Measurements from ENCODE around the gene NCS1.

NCS1 gene

DNA sequence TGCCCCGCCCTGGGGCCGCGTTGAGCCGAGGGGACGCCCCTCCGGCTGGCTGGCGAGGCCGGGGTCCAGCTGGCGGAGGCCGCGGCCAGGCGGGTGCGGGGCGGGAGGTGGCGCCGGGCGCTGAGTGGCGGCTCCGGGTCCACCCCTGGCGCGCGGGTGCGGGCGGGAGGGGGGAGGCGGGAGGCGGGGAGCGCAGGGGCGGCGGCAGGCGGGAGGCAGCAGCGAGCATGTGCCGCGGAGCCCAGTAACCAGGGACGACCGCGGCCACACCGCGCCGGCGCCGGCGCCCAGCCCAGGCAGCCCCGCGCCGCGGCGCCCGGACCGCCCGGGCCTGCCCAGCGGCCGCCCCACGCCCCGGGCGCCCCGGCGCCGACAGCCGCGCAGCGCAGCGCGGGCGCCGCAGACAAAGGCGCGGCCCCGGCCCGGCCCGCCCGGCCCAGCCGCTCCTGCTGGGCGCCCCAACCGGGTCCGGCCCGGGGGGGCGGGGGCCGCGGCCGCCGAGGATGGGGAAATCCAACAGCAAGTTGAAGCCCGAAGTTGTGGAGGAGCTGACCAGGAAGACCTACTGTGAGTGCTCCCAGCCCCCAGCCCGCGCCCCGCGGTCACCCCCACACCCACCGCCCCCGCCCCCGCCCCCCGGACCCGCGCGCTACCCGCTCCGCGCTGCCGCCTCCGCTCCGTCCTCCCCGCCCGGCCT lies at the start of gene NCS1:
NCS1 (plus strand) TSS at position 244 of the 697 bp plus-strand sequence; CDS start at position 504, 260 bp downstream.
- DNase-seq = peak in 1 of 2 experiments; percentile 78

DNA sequence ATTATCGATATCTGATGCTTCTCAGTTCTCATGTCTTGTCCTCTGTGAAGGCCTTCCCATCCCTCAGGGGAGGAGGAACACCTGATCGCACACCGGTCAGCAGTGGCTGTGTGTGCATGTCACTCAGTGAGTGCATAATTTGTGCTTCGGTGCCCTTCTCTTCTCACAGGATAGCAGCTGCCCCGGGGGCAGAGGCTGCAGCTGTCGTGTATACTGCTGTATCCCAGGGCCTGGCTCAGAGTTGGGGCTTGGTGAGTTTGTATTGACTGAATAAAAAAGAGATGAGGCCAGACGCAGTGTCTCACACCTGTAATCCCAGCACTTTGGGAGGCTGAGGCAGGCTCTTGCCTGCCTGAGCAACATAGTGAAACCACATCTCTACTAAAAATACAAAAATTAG lies 49.7 kb upstream of the NCS1 start:
- DNase-seq = no peak

DNA sequence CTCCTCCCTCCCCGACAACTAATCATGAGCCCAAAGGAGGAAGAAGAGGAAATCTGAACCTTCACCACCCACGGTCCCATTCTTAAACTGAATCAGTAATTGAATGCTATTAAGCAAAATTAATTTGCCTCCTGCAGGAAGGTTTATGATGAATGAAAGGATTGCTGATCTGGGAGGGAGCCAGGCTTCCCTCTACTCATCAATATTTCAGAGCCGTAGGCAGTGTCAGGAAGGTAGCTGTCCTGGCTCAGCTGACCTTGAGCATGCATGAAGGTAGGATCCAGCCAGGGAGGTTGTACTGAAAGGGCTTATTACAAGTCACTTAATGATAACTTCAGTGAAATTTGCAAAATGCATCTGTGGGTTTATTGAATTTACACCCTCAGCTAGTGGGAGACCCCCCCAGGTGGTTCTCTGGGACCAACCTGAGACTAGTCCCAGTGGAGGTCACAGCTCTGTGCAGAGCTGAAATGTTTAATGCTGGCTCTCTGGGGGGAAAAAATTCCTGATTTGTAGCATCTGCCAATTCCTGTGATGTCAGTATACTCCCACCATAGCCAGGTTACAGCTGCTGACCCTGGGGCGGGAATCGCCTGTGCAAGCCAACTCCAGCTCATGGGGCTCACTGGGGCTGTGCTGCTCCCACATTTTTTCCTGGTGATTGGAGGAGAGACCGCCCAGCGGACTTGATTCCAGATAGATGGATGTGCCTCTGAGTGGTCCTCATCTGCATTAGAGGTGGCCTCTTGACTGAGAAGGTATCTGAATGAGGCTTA lies 47.9 kb upstream of the NCS1 start:
- no peak for DNase-seq

DNA sequence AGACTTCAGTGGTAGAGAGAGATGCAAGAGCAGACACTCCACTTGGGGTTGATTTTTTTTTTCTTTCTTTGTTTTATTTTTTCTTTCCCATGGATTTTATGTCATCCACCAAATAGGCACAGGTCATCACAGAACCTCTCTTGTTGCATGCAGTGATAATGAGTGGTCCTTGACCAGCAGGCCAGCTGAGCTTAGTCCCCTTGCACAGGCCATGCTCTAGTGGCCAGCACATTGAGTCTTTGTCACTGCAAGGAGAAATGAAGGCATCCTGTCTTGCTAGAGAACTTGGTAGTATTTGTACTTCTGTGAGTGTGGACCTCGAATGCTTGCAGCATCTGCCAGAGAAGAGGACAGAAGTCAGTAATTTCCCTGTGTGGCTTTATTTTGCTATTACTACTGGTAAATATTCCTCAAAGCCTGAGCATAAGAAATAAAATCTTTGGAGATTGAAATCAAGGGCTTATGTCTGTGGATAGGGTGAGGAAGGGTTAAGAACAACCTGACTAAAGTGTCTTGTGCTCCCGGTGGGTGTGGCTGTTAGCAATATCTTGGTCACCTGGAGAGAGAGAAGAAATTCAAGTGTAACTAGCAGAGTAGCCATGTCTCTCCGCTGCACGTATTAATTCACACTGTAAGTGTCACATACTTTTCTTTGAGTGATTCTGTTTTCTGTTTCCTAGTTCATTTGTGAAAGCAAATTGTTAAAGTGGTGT lies 45.3 kb upstream of the NCS1 start:
- no peak for DNase-seq

DNA sequence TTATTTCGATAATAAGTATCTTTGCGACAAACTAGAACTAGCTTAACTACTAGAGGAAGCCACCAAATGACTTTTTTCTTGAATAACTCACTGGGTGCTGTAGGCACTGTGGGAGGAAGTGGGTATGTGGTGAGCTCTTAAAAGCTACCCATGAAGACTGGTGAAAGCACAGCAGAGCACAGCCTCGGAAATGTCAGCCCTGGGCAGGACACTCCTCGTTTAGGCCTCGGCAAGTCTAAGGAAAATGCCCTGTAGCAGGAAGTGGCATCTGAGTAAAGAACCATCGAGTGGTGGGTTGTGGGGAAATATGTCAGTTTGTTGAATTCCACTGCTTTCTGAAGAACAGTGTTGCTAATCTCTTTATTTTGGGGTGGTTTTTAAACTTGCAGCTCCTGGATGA lies 44.0 kb upstream of the NCS1 start:
- no peak for DNase-seq

DNA sequence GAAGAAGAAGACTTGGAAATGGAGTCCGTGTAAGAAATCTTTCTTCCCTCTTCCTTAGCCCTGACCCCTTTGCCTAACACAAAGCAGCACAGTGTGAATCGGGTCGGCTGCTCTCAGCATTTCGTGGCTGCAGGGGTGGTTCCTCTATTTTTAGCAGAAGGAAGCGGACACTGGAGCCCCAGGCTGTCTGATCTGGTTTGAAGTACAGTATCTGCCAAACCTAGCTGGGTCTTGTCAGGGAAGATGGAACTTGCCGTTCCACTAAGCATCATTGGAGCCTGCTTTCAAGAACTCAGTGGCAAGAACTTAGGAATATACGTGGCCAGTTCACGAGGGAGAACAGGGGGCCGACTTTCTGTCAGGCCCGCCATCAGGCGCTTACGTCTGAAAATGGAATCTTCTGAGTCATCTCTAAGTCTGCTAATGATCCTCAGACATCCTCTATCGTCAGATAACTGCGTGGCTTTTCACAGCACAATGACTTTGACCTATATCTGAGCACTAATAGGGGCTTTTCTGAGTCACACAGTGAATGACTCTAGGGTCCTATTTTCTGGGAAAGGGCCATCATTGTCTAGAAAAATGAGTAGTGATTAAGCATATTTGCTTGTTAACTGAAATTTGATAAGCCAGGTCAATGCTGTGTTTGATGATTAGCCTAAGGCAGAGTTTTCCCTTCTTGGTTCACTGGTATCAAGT lies 43.3 kb upstream of the NCS1 start:
- DNase-seq = no peak

DNA sequence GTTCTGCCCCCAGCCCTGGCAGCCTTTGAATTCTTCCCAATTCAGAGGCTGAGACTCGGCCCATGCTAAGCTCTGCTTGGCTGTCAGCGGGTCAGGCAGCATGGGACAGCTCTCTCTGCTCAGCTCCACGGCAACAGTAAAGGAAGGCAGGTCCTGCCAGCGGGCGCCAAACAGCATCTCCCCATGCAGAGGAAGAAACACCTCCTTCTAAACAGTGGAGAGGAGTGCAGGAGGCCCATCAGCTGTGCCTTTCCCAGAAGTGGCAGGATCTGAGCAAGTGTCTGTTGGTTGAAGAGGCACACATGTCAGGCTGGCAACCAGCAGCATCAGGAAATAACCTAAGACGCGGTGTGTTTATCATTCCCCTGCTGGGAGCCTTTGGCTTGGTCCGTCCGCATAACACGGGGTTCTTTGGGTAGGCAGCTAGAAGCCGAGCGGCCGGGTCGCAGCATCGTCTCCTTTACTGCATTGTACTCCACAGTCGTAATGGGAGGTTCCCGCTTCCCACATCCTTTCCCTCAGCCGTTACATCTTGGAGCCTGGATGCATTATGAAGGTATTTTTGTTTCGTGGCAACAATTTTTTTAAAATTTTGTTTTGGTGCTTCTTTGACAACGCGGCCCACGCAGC lies 42.7 kb upstream of the NCS1 start:
- DNase-seq = no peak

DNA sequence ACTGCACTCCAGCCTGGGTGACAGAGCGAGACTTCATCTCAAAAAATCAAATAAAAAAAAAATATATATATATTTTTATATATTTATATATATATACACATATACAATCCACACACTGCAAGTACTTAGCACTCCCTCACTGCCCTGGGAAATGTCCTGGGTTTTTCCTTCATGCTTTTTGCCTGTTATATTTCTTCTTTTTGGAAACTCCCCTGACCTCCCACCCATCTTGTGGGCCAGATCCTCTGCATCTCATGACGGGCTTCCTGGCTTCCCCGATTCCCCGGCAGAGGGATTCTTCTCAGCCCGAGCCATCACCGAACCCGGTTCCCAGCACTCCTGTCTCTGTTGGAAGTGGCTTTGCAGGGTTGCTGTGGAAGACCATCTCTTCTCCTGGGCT lies 39.5 kb upstream of the NCS1 start:
- no peak for DNase-seq

DNA sequence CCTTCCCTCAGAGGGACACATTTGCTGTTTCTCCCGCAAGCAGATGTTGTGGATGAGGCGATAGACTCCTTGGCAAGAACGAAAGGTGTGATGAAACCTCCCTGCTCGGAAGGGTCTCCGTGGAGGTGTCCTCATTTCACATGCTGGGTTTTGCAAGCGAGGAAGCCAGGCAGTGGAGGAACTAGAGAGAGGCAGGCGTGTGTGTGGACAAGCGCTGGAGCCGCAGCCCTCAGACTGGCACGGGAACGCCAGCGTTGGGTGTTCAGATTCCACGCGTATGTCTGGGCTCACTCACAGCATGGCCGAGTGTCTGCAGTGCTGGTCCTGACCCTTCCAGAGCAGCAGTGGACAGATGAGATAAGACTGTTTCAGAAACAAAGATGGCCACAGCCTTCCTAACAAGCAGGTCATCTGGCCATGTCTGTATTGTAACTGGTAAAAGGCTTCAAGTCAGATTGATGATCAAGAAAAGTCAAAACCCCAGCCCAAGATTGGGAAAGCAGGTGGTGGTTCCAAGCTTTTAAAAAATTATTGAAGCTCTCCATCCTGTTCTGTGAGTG lies 35.0 kb upstream of the NCS1 start:
- no peak for DNase-seq

DNA sequence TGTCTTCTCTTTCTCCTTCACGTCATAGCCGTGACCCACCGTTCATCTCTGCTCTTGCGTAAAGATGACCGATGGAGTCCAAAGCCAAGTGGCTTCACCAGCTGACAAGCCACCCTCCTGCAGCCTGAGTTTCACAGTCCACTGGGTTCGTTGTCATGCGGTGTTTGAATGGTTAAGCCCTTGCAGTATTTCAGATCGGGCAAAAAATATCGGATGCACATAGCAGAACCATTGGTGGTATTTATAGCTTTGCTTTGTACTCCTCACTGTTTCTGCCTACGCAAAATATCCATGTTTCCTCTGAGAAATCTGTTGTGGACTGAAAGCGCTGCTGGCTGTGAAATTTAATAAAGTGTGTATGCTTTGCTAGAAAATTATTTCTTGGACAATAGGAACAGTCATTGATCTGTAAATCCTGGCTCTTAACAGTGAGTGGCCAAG lies 34.5 kb upstream of the NCS1 start:
- no peak for DNase-seq

DNA sequence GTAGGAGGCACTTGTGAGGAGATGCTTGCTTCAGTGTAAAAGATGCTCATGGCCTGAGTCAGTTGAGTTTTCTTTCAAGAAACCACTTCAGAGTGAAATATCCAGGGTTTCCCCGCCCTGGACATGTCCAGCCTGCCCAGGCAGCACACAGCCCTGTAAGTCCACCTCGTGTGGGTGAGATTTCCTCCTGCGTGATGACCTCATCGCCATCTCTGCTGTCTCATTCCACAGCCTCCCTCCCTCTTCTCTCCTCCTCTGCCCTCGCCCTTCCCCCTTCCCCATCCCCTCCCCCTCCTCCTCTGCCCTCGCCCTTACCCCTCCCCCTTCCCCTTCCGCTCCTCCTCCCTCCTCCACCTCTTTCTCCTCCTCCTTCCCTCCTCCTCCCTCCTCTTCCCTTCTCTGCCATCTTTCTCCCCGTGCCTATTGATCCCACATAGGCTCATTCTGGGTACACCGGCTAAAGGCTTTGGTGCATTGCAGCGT lies 34.0 kb upstream of the NCS1 start:
- no peak for DNase-seq

DNA sequence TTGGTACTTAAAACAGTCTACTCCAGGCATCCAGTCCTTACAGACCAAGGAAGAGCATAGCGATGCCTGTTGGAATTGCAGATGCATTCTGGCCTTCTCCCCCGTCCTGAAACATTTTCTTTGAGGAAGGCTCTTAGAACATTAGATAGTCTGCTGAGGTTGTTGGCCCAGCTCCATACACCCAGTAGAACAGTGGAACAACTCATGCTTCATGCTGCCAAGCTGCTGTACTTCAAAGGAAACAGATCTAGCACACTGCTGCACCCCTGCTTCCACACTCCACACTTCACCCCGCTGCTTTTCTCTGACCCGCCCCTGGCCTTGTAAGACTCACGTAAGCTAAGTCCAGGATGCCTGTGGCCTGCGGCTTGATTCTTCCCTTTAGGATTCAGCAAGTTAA lies 33.4 kb upstream of the NCS1 start:
- no peak for DNase-seq

DNA sequence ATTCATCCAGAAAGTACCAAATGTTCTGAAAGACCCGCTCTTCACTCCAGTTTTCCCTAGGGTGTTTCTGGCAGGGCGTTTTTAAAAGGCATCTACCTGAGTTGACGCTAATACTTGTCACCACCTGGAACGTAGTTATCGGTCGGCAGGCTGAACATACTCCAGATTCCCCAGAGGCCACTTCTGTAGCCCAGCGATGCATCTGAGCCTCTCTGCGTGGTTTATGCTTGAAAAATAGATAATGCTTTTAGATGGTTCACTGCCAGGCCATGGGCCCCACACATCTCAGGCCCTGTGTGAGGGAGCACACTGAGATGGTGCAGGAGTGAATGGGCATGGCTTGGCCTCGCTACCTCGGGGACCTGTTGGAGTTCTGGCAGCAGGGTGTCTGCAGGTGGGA lies 33.0 kb upstream of the NCS1 start:
- no peak for DNase-seq

DNA sequence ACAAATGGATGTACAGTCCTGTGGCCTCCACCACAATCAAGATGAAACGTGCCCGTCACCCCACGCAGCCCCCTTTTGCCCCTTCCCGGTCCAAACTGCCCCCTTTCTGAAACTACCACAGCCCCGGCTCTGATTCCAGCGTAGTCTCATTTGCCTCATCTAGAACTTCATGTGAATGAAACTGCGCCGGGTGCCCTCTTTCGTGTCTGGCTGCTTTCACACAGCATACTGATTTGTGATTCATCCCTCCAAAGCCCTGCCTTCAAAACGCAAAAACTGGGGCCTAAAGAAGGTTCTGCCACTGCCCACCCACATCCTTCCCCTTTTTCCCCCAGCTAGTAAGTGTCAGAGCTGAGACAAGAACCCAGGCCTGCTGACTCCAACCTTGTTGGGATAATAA lies 31.5 kb upstream of the NCS1 start:
- no peak for DNase-seq

DNA sequence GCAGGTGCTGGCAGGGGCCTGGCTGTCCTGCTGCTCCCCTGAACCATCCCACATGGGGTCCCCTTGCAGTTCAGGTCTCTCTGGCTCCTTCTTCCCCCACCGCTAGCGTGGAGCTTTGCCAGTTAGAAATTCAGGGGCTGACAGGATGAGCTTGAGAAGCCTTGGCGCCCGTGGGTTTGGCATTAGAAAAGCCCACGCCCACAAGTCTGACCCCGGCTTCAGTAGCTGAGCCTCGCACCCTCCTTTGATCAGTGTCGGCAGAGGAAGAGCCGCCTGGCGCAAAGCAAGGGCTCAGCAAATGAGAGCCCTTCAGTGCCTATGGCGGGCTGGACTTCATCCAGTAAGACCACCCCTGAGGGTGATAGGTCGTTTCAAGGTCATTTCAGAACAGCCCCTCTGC lies 30.1 kb upstream of the NCS1 start:
- DNase-seq = no peak

DNA sequence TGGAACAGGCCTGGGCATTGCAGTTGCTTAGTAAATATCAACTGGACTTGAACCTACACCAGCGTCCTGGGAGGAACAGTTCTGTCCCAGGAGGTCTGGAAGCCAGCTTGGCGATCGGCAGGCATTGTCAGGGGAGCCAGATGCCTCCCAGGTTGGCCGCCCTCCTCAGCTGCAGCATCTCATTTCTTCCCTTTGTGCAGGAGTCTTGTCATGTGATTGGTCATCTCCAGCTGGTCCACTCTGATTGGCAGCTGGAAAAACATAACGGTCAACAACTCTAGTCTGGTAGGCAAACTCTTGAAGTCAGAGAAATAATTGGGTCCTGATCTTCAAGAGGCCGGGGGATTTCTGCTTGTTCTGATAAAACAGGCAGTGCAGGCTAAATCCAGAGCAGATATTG lies 29.6 kb upstream of the NCS1 start:
- no peak for DNase-seq

DNA sequence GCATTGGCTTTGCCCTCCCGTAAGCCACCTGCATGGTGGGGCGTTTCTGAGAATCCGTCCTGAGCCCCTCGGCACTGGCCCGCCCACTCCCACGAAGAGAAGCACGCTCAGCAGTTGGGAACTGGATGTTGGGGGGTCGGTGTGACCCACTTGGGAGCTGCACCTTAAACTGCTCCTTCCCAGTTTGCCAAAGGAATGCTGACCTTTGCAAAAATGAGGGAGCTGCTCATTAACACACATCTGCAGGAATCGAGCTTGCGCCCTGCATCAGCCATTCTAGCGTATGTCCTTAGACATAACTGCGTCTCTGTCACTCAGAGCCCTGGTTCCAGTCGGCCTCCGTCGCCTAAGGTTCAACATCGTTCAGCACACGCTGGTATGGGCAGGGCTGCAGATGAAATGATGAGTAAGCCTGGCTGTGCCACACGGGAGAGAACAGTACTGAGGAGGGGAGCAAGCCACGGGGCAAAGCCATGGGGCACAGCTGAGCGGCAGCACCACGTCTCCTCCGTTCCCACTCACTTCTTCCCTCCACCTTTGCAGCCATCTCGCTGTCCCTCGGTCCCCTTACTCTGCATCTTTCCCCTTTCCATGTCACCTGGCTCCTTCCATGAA lies 28.8 kb upstream of the NCS1 start:
- DNase-seq = no peak

DNA sequence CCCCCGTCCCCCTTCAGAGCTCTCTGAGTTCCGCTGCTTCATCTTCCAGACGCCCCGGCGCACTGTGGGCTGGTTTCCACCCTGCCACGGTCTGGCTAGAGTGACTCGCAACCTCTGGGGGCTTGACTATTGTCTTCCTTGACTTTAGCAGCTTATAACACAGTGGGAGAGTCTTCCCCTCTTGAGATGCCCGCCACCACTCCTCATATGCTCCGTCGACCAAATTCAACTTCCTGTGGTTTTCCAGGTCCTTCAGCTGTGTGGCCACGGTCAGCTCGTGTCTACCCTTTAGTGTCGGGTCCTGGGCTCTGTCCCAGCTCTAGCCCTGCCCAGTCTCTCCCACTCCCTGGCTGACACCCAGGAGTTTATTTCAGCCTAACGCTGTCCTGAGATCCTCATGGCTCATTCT lies 28.2 kb upstream of the NCS1 start:
- DNase-seq = no peak

DNA sequence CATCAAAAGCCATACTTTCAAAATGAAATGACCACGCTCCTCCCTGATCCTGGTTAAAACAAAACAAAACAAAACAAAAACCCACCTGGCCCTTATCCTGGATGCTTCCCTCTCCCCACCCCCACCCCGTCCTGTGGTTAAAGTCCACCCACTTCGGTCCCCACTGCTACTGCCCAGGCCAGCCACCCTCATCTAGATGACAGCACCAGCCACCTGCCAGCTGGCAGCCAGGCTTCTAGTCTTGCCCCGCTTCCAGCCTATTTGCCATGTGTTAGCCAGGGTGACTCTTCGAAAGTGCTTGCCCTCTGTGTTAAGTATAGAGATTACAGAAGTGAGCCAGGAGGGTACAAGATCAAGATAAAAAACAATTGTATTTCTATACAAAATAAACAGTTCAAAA lies 27.5 kb upstream of the NCS1 start:
- no peak for DNase-seq

DNA sequence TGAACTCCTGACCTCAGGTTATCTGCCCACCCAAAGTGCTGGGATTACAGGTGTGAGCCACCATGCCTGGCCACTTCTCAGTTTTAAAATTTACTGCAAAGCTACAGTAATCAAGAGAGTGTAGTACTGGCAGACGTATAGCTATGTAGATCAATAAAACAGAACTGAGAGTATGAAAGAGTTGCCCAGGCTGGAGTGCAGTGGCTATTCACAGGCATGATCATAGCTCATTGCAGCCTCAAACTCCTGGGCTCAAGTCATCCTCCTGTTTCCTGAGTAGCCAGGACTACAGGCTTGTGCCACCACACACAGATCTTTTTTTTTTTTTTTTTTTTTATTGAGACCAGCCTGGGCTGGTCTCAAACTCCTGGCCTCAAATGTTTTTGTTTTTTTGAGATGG lies 26.5 kb upstream of the NCS1 start:
- DNase-seq = no peak

DNA sequence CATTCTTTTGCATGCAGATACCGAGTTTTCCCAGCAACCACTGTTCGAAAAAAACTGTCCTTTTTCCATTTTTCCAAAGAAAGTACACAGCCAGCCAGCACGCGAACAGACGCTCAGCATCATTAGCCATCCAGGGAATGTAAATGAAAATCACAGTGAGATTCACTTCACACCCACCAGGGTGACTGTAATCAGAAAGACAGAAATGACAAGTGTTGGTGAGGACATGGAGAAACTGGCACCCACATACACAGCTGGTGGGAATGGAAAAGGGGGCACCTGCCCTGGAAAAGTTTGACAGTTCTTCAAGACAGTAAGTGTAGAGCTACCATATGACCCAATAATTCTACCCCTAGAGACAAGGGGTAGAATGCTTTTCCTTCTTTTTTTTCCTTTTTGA lies 25.0 kb upstream of the NCS1 start:
- DNase-seq = no peak

DNA sequence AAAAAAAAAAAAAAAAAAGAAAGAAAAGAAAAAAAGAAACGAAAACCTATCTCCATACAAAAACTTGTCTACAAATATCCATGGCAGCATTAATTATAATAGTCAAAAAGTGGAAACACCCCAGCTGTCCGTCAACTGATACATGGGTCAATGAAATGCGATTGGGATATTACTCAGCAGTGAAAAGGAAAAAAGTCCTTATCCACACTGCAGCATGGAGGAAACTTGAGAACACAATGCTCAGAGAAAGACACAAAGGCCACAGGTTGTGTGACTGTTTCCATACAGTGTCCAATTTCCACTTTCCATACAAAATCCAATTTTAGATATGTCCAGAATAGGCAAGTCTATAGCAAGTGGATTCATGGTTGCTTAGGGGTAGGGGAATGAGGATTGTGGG lies 24.3 kb upstream of the NCS1 start:
- DNase-seq = no peak
